ENCODE results near the gene HCK. TPM values are rescaled to one million over a fixed set of nuclear protein-coding genes. Genes with fewer than 3 reads are reported as not detected.

The HCK gene
- total and polyA plus RNA-seq, 4 donors = 18.5 to 304 (median 61.2) TPM

DNA sequence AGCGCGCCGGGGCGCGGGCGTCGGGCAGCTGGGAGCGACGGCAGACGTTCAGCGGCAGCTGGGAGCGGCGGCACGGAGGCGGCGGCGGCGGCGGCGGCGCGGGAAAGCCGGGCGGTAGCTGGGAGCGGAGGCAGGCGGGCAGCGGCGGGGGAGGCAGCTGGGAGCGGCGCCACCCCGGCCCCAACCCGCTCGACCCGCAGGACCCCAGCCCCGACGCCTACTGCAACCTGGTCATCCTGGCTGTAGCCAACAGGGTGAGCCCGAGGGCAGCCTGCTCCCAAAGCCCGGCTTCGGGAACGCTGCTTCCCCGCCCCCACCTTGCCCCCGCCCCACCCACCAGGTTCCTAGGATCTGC lies 32.9 kb upstream of the HCK start:
- Histone ChIP-seq H3K9ac (ENCODE audit: insufficient read depth in 1 of 2, low read length in 2 of 2) (no peak overlapping the region), H3K4me1 (ENCODE audit: control insufficient read depth in 5 of 5, insufficient read depth in 5 of 5, low read length in 5 of 5) (peaks cover 0 to 12% (median 0%) of the 10 kb centered on the region in 5 donors), H3K4me3 (peak overlapping the region; percentile 21), H3K9me3 (ENCODE audit: control insufficient read depth in 4 of 4, insufficient read depth in 3 of 4, low read length in 3 of 4) (peaks cover 0 to 3% (median 0%) of the 10 kb centered on the region in 4 donors), H3K27me3 (ENCODE audit: control insufficient read depth in 3 of 3, insufficient read depth in 3 of 3, low read length in 2 of 3) (peaks cover 2 to 32% (median 25%) of the 10 kb centered on the region in 3 donors), H3K36me3 (ENCODE audit: control insufficient read depth in 4 of 4, insufficient read depth in 4 of 4, low read length in 4 of 4) (no peaks in the 10 kb centered on the region), H3K27ac (ENCODE audit: low read depth in 1 of 2, low read length in 1 of 2) (no peak overlapping the region)
- ATAC-seq (ENCODE audit: insufficient read depth, low FRiP score) (no peak), DNase-seq (peak in 1 of 3 donors; percentile 21)
- TF ChIP-seq, protein P1, sequence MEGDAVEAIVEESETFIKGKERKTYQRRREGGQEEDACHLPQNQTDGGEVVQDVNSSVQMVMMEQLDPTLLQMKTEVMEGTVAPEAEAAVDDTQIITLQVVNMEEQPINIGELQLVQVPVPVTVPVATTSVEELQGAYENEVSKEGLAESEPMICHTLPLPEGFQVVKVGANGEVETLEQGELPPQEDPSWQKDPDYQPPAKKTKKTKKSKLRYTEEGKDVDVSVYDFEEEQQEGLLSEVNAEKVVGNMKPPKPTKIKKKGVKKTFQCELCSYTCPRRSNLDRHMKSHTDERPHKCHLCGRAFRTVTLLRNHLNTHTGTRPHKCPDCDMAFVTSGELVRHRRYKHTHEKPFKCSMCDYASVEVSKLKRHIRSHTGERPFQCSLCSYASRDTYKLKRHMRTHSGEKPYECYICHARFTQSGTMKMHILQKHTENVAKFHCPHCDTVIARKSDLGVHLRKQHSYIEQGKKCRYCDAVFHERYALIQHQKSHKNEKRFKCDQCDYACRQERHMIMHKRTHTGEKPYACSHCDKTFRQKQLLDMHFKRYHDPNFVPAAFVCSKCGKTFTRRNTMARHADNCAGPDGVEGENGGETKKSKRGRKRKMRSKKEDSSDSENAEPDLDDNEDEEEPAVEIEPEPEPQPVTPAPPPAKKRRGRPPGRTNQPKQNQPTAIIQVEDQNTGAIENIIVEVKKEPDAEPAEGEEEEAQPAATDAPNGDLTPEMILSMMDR (IDR thresholded peaks at IDR 0.05; ENCODE audit: control extremely low read depth, extremely low read depth) = no peak
- 0 to 1% methylated on average over 6 to 42 of the region's 42 CpGs for WGBS, 2 donors

DNA sequence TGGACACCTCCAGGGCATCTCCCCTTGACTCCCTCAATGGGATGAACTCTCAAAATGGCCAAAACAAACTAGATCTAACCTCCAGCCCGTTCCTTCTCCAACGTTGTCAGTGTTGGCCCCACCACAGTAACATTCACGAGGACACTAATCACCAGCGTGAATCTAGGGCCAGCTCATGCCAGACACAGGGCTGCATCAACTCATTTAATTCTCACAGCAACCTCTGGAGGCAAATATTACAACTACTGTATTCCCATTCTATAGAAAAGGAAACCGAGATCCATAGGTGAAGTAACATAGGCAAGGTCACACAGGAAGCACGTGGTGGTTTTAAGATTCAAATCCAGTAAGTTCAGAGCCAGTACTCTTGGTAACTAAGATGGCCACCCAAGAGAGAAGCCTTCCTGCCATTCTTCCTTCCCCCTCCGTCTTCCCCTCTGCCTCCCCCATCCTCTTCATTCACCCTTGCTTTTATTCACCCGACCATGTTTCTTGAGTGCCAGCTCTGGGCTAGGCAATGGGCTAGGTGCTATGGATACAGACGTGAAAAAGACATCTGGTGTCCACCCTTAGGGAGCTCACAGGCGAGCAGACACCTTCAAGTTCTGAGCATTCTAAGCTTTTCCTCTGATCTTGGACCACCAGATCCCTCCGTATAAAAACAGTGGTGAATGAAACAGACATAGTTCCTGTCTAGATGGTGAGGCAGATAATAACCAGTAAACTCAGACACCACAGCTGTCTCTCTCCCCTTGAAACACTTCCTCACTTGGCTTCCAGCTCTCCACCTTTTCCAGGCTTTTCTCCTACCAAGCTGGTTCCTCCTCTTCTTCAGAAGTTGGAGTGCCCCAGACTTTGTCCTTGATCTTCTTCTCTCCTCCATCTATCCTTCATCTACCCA lies 32.2 kb upstream of the HCK start:
- ATAC-seq (ENCODE audit: insufficient read depth, low FRiP score) = no peak
- H3K27me3 ChIP-seq (ENCODE audit: control insufficient read depth in 3 of 3, insufficient read depth in 3 of 3, low read length in 2 of 3) = peaks cover 2 to 30% (median 25%) of the 10 kb centered on the region in 3 donors
- TF ChIP-seq, protein P1 (IDR thresholded peaks at IDR 0.05; ENCODE audit: control extremely low read depth, extremely low read depth) = no peak

DNA sequence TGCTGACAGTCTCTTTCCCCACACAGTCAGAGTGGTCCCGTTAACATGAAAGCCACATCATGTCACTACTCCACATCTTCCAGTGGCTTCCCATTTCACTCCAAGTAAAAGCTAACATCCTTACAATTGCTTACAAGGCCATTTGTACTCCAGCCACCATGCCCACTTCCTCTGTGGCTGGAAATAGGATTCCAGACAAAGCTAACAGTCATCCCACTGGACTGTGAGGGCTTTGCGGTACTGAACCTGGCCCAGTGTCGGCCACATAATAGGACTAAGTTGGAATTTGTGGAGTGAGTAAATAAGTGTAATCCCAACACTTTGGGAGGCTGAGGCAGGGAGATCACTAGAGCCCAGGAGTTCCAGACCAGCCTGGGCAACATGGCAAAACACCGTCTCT lies 31.0 kb upstream of the HCK start:
- ATAC-seq (ENCODE audit: insufficient read depth, low FRiP score) (no peak), DNase-seq (no peak)
- TF ChIP-seq, protein P1 (IDR thresholded peaks at IDR 0.05; ENCODE audit: control extremely low read depth, extremely low read depth) = no peak
- Histone ChIP-seq H3K27me3 (ENCODE audit: control insufficient read depth in 3 of 3, insufficient read depth in 3 of 3, low read length in 2 of 3) (peaks cover 2 to 24% (median 23%) of the 10 kb centered on the region in 3 donors), H3K9me3 (ENCODE audit: control insufficient read depth in 4 of 4, insufficient read depth in 3 of 4, low read length in 3 of 4) (peaks cover 0 to 3% (median 0%) of the 10 kb centered on the region in 4 donors), H3K4me3 (no peak overlapping the region), H3K27ac (ENCODE audit: low read depth in 1 of 2, low read length in 1 of 2) (no peak overlapping the region), H3K9ac (ENCODE audit: insufficient read depth in 1 of 2, low read length in 2 of 2) (no peak overlapping the region), H3K36me3 (ENCODE audit: control insufficient read depth in 4 of 4, insufficient read depth in 4 of 4, low read length in 4 of 4) (no peaks in the 10 kb centered on the region), H3K4me1 (ENCODE audit: control insufficient read depth in 5 of 5, insufficient read depth in 5 of 5, low read length in 5 of 5) (peaks cover 0 to 12% (median 0%) of the 10 kb centered on the region in 5 donors)
- WGBS, 2 donors = 85 to 92% methylated on average over 4 of the region's 4 CpGs

More for the DNA sequence above, 32.2 kb upstream of the HCK start:
- Histone ChIP-seq H3K9me3 (ENCODE audit: control insufficient read depth in 4 of 4, insufficient read depth in 3 of 4, low read length in 3 of 4) (peaks cover 0 to 3% (median 0%) of the 10 kb centered on the region in 4 donors), H3K9ac (ENCODE audit: insufficient read depth in 1 of 2, low read length in 2 of 2) (no peak overlapping the region), H3K27ac (ENCODE audit: low read depth in 1 of 2, low read length in 1 of 2) (no peak overlapping the region), H3K4me1 (ENCODE audit: control insufficient read depth in 5 of 5, insufficient read depth in 5 of 5, low read length in 5 of 5) (peaks cover 0 to 12% (median 0%) of the 10 kb centered on the region in 5 donors), H3K36me3 (ENCODE audit: control insufficient read depth in 4 of 4, insufficient read depth in 4 of 4, low read length in 4 of 4) (no peaks in the 10 kb centered on the region), H3K4me3 (no peak overlapping the region)
- WGBS, 2 donors = 24 to 30% methylated on average over 11 of the region's 11 CpGs
- DNase-seq = no peak

Data from lung (tissue), 12 donors.